Motor neuron (in vitro differentiated cells): ENCODE data around the gene CTSD. TPM values are rescaled to one million over a fixed set of nuclear protein-coding genes. Genes with fewer than 3 reads are reported as not detected.
A peak's percentile ranks its signal among the peaks of the same experiment; 100 is the strongest.

Experiments used
- ATAC-seq, 8 experiments: fragments of 200-7000 bp; cut with Tn5 transposase; replicated peaks in 6 of 8; 2 replicates each; pipeline ENCODE4 v1.8.0; 2021; ENCODE audit warnings: mild to moderate bottlenecking in 8 of 8, moderate library complexity in 8 of 8
- H3K27ac ChIP-seq, 2 donors: fragments of 250-450 bp; sonication (Bioruptor Pico); 2 replicates each; pipeline ENCODE4 v1.9.0; 2021; ENCODE audit warnings: antibody characterized with exemption in 2 of 2, mild to moderate bottlenecking in 2 of 2, moderate library complexity in 1 of 2
- H3K4me1 ChIP-seq, 2 donors: fragments of 250-450 bp; sonication (Bioruptor Pico); replicated peaks in 1 of 2; 2 replicates each; pipeline ENCODE4 v1.6.1; 2021; ENCODE audit warnings: antibody characterized with exemption in 2 of 2, mild to moderate bottlenecking in 2 of 2, moderate library complexity in 1 of 2
- H3K4me3 ChIP-seq, 5 donors: fragments of 250-450 bp; sonication (Bioruptor Pico); 2 replicates each; pipeline ENCODE4 v1.9.0; 2021; ENCODE audit warnings: antibody characterized with exemption in 5 of 5, mild to moderate bottlenecking in 5 of 5, moderate library complexity in 4 of 5
- WGBS, 10 experiments: fragments of 450-650 bp; shearing (Covaris generic); methylation state at CpG; one replicate each; pipeline ENCODE4 v1.0.0; 2022; 5-methylcytosine and 5-hydroxymethylcytosine counted together
- in situ Hi-C, 9 experiments: fragments of 400-800 bp; cut with MboI; loops; one replicate each; pipeline ENCODE4 v1.15.0; 2021; ENCODE audit warnings: low sequenced_read_pairs in 9 of 9, low pct_unique_long_range_greater_than_20kb in 2 of 9; ENCODE audit not compliant: unreplicated experiment in 9 of 9
- total RNA-seq, 8 experiments: library from RNA; unstranded; fragments of 300-600 nt; gene quantifications; 2 replicates each; pipeline versions ENCODE4 v1.2.3 to v1.2.4, GENCODE V29; 2022

Gene CTSD
- total RNA-seq, 8 experiments from 2014 or later: 59.3 to 718 (median 107) TPM

DNA sequence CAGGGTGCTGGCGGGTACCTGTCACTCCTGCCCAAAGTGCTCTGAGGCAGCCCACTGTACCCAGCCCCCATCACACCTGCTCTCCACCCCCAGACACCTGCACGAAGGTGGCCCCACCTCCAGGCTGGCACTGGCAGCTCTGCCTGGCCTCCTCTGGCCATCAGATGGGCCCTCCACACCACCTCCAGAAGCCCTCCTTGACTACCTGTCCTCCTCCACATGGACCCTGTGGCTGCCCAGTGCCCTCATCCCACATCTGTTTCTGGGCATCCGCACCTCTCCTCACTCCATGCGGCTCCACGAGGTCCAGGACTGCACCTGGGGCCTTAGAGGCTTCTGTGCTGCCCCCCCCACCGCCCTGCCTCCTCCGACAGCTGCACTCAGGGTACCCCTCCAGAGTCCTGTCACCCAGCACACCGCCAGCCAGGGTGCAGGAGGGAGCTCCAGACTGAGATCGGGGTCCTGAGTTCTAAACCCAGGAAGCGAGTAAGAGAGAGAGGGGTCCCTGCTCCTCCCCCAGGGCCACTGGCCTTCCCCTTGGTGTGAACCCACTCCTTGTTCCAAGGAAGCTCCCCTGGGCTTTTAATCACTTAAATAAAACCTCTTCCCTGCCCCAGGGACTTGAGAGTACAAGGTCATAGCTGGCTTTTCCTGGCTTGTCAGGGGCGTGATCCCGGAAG, 1.7 kb downstream of the CTSD start:
- peaks cover 8 to 14% of the 10 kb centered on the region in 2 donors for H3K4me1 ChIP-seq

GRCh38 chr11:1761110-1761856, 2.4 kb downstream of the CTSD start:
- no peak overlapping the region for H3K27ac ChIP-seq
- no peak overlapping the region for H3K4me3 ChIP-seq
- ATAC-seq: no peak

More for the DNA sequence above, 1.7 kb downstream of the CTSD start:
- in situ Hi-C loops: no loop called here
- peak overlapping the region in 1 of 5 donors; percentile 95 for H3K4me3 ChIP-seq
- peak in 2 of 8 experiments; percentile 9 to 28 for ATAC-seq
- H3K27ac ChIP-seq: no peak overlapping the region
- 88 to 100% (median 100%) methylated on average over 1 to 4 of the region's 12 CpGs; no CpG with 5 or more reads in 6 of the 10 experiments for WGBS, 10 experiments

GRCh38 chr11:1760351-1761109, 3.2 kb downstream of the CTSD start:
- Histone ChIP-seq H3K4me1 (peaks cover 8 to 14% of the 10 kb centered on the region in 2 donors), H3K4me3 (no peak overlapping the region), H3K27ac (no peak overlapping the region)
- in situ Hi-C loops: no loop called here
- WGBS, 10 experiments: 60 to 100% (median 88%) methylated on average over 1 to 4 of the region's 23 CpGs; no CpG with 5 or more reads in 6 of the 10 experiments
- ATAC-seq: peak in 6 of 8 experiments; percentile 4 to 30 (median 15)

More at GRCh38 chr11:1761110-1761856, 2.4 kb downstream of the CTSD start:
- WGBS, 10 experiments: 50 to 100% (median 95%) methylated on average over 1 to 4 of the region's 28 CpGs; no CpG with 5 or more reads in 7 of the 10 experiments
- H3K4me1 ChIP-seq: peaks cover 8 to 14% of the 10 kb centered on the region in 2 donors
- in situ Hi-C loops: no loop called here

- H3K4me1 ChIP-seq: peaks cover 8 to 14% of the 10 kb centered on the region in 2 donors
- 87 to 100% methylated on average over 1 to 3 of the region's 5 CpGs; no CpG with 5 or more reads in 8 of the 10 experiments for WGBS, 10 experiments
- in situ Hi-C loops: no loop called here
- no peak overlapping the region for H3K27ac ChIP-seq
- ATAC-seq: no peak
- H3K4me3 ChIP-seq: no peak overlapping the region
Observed at GRCh38 chr11:1759851-1760220, 3.9 kb downstream of the CTSD start.

DNA sequence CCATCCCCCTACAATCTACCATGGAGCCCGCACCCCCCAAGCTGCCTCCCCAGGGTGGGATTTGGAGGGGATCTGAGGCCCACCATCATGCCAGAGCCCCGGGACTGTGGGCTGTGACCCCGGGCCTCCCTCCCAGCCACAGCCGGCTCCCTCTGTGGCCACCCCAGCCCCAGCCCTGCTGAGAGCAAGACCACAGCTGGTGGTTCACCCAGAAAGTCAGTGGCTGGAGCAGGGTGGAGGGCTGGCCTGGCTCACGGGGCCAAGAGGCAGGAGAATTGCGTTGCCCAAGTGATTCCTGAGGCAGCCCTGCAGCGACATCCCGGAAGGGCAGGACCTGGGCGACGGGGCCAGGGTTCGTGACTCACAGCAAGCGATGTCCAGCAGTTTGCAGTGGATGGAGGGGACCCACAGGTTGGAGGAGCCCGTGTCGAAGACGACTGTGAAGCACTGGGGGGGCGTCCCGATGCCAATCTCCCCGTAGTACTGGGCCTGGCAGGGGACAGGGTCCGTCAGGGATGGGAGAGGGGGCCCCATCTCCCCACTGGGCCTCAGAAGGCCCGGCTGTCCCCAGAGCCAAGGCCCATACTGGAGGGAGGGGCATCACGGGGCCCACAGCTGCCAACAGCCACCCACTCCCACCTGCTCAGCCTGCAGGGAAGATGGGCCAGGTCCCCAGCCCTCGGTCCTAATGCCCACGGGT, 4.4 kb downstream of the CTSD start:
- no peak overlapping the region for H3K4me3 ChIP-seq
- no peak for ATAC-seq
- H3K27ac ChIP-seq: no peak overlapping the region
- in situ Hi-C loops: no loop called here
- 80 to 100% (median 89%) methylated on average over 1 to 11 of the region's 23 CpGs; no CpG with 5 or more reads in 6 of the 10 experiments for WGBS, 10 experiments
- peaks cover 4 to 9% of the 10 kb centered on the region in 2 donors for H3K4me1 ChIP-seq

- WGBS, 10 experiments: no CpG with 5 or more reads among the region's 21 CpGs
- ATAC-seq: no peak
- Histone ChIP-seq H3K4me1 (peaks cover 4 to 9% of the 10 kb centered on the region in 2 donors), H3K27ac (no peak overlapping the region), H3K4me3 (no peak overlapping the region)
- in situ Hi-C loops: no loop called here
Observed at GRCh38 chr11:1758611-1759150, 5.0 kb downstream of the CTSD start.

DNA sequence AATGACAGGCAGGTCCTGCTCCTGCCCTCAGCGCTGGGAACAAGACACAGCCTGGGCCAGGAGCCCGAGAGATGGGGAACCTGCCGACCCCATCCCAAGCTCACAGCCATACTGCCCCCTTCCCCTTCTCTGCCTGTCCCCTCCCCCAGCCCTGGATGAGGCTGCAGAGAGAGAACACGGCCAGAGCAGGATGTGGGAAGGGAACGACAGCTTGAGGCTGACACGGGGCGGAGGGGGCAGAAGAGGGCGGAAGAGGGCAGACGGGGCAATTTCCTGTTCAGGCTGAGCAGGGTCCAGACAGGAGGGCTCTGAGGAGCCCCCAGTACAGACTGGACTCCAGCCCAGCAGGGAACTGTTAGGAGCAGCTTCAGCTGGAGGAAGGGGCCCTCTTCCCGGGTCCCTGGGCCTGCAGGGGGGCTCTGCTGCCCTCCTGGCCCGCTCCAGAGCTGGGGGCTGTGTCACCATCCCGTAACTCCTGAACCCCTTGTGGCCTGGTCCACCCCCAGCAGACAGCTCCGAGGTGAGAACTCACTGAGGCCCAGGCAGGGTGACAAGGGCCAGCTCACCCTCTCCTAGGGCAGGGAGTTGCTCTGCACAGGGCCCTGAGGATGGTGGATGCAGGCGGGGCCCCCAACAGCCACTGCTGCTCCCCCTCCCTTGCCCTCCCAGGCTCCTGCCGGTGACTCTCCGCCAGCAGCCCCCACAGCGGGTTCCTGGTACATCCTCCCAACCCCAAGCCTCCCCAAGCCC, 5.7 kb downstream of the CTSD start:
- 100% methylated on average over 2 of the region's 17 CpGs; no CpG with 5 or more reads in 9 of the 10 experiments for whole genome bisulfite sequencing, 10 experiments
- no peak for ATAC-seq
- Histone ChIP-seq H3K4me3 (no peak overlapping the region), H3K27ac (no peak overlapping the region), H3K4me1 (peaks cover 4 to 8% of the 10 kb centered on the region in 2 donors)
- in situ Hi-C loops: no loop called here

GRCh38 chr11:1756791-1757771, 6.6 kb downstream of the CTSD start:
- H3K4me3 ChIP-seq: no peak overlapping the region
- H3K4me1 ChIP-seq: no peaks in the 10 kb centered on the region
- ATAC-seq: no peak
- in situ Hi-C loops: no loop called here
- 83 to 94% (median 90%) methylated on average over 7 to 11 of the region's 41 CpGs; no CpG with 5 or more reads in 7 of the 10 experiments for WGBS, 10 experiments
- no peak overlapping the region for H3K27ac ChIP-seq

- H3K4me1 ChIP-seq: no peaks in the 10 kb centered on the region
- in situ Hi-C loops: no loop called here
- no peak overlapping the region for H3K27ac ChIP-seq
- no peak for ATAC-seq
- no peak overlapping the region for H3K4me3 ChIP-seq
- 60 to 80% methylated on average over 1 to 3 of the region's 16 CpGs; no CpG with 5 or more reads in 8 of the 10 experiments for WGBS, 10 experiments
Observed at GRCh38 chr11:1755692-1756561, 7.8 kb downstream of the CTSD start.

- Histone ChIP-seq H3K4me1 (peaks cover 0 to 2% of the 10 kb centered on the region in 2 donors), H3K27ac (no peak overlapping the region), H3K4me3 (no peak overlapping the region)
- in situ Hi-C loops: no loop called here
- 100% methylated on average over 2 to 4 of the region's 9 CpGs; no CpG with 5 or more reads in 7 of the 10 experiments for WGBS, 10 experiments
- ATAC-seq: no peak
Observed at GRCh38 chr11:1755344-1755691, 8.4 kb downstream of the CTSD start.
